ENCODE results near the gene TMEM151A. TPM values are rescaled to one million over a fixed set of nuclear protein-coding genes. Genes with fewer than 3 reads are reported as not detected.

The TMEM151A gene
- total and polyA plus RNA-seq, 9 donors, result 0.15 to 10.8 (median 0.24) TPM; not detected in 4

- H3K4me3 ChIP-seq, result no peak overlapping the region
- peak in 1 of 5 donors; percentile 28 for DNase-seq
- intact Hi-C loops (cut with DNase I), result loop anchor here in 1 of 4 donors (10.0 kb wide), 1 partner anchor 48 kb away; the partner anchor contains the start of gene YIF1A
- H3K9me3 ChIP-seq, result no peaks in the 10 kb centered on the region
- H3K4me1 ChIP-seq (ENCODE audit: insufficient read depth), result peaks cover 16% of the 10 kb centered on the region
- no peaks in the 10 kb centered on the region for H3K27me3 ChIP-seq
- WGBS, 3 donors, result 79 to 82% (median 81%) methylated on average over 18 of the region's 18 CpGs
- TF ChIP-seq EP300 (IDR thresholded peaks at IDR 0.05) (no peak), CTCF (IDR thresholded peaks at IDR 0.05) (no peak), POLR2A (IDR thresholded peaks at IDR 0.05) (no peak)
- H3K36me3 ChIP-seq, result no peaks in the 10 kb centered on the region
- H3K27ac ChIP-seq, result no peak overlapping the region
Observed at GRCh38 chr11:66332371-66333219, 40.9 kb downstream of the TMEM151A start.

- Histone ChIP-seq H3K4me1 (ENCODE audit: insufficient read depth) (peaks cover 16% of the 10 kb centered on the region), H3K9me3 (no peaks in the 10 kb centered on the region), H3K27ac (no peak overlapping the region), H3K4me3 (no peak overlapping the region), H3K36me3 (no peaks in the 10 kb centered on the region), H3K27me3 (no peaks in the 10 kb centered on the region)
- no peak for TF ChIP-seq POLR2A (IDR thresholded peaks at IDR 0.05)
- peak in 2 of 5 donors; percentile 16 to 30 for DNase-seq
- WGBS, 3 donors, result 87 to 91% (median 89%) methylated on average over 16 to 19 of the region's 19 CpGs
- intact Hi-C loops (cut with DNase I), result loop anchor here in 1 of 4 donors (10.0 kb wide), 1 partner anchor 49 kb away; the partner anchor contains the start of gene YIF1A
Observed at GRCh38 chr11:66333220-66333877, 41.7 kb downstream of the TMEM151A start.

GRCh38 chr11:66333896-66334604 lies 42.4 kb downstream of the TMEM151A start:
- 82 to 88% (median 87%) methylated on average over 29 of the region's 29 CpGs for WGBS, 3 donors

More at GRCh38 chr11:66333896-66334604, 42.4 kb downstream of the TMEM151A start:
- H3K36me3 ChIP-seq, result no peaks in the 10 kb centered on the region
- TF ChIP-seq CTCF (IDR thresholded peaks at IDR 0.05), result no peak
- TF ChIP-seq EP300 (IDR thresholded peaks at IDR 0.05), result no peak
- TF ChIP-seq POLR2A (IDR thresholded peaks at IDR 0.05), result no peak
- intact Hi-C loops (cut with DNase I), result loop anchor here in 1 of 4 donors (10.0 kb wide), 1 partner anchor 49 kb away; the partner anchor contains the start of gene YIF1A
- no peak overlapping the region for H3K4me3 ChIP-seq
- no peaks in the 10 kb centered on the region for H3K9me3 ChIP-seq
- peaks cover 13% of the 10 kb centered on the region for H3K4me1 ChIP-seq (ENCODE audit: insufficient read depth)
- peak in 2 of 5 donors; percentile 28 to 34 for DNase-seq
- H3K27ac ChIP-seq, result no peak overlapping the region
- no peaks in the 10 kb centered on the region for H3K27me3 ChIP-seq

Measured in ovary (tissue), 9 donors.